ENCODE data around the gene ERO1A.

GRCh38 chr14:52686176-52686575 lies 9.2 kb downstream of the ERO1A start:
- TF ChIP-seq SUZ12 (IDR thresholded peaks at IDR 0.05; ENCODE audit: extremely low read depth, insufficient read depth, insufficient read length), result no peak
- TF ChIP-seq YY1 (IDR thresholded peaks at IDR 0.05; ENCODE audit: insufficient read depth, insufficient read length), result no peak
- no peak for TF ChIP-seq ZNF274 (IDR thresholded peaks at IDR 0.05; ENCODE audit: low read depth, low read length)
